ENCODE results near the gene RAPGEF3. TPM values are rescaled to one million over a fixed set of nuclear protein-coding genes. Genes with fewer than 3 reads are reported as not detected.

RAPGEF3 gene
- polyA plus RNA-seq, 4 donors = 2.5 to 19.8 (median 4.3) TPM

- Histone ChIP-seq H3K9me3 (ENCODE audit: control insufficient read depth in 2 of 2, insufficient read depth in 1 of 2, low read depth in 1 of 2, low read length in 1 of 2) (no peaks in the 10 kb centered on the region), H3K36me3 (ENCODE audit: control insufficient read depth in 3 of 3, insufficient read depth in 2 of 3, low read depth in 1 of 3, low read length in 3 of 3) (peaks cover 0 to 76% (median 5%) of the 10 kb centered on the region in 3 donors), H3K4me3 (ENCODE audit: low read depth in 1 of 3, low read length in 3 of 3) (no peak overlapping the region), H3K27me3 (ENCODE audit: control insufficient read depth in 3 of 3, insufficient read depth in 3 of 3, low read length in 3 of 3) (no peaks in the 10 kb centered on the region), H3K27ac (ENCODE audit: low read depth in 1 of 3, low read length in 2 of 3) (no peak overlapping the region), H3K4me1 (ENCODE audit: control insufficient read depth in 3 of 3, insufficient read depth in 2 of 3, low read depth in 1 of 3, low read length in 2 of 3) (peaks cover 0 to 8% (median 0%) of the 10 kb centered on the region in 3 donors)
- no peak for DNase-seq
- WGBS, 3 donors = 59 to 81% (median 69%) methylated on average over 9 of the region's 9 CpGs
- no peak for FAIRE-seq
Observed at GRCh38 chr12:47801904-47802246, 43.2 kb upstream of the RAPGEF3 start.

GRCh38 chr12:47801170-47801903 lies 42.7 kb upstream of the RAPGEF3 start:
- Histone ChIP-seq H3K36me3 (ENCODE audit: control insufficient read depth in 3 of 3, insufficient read depth in 2 of 3, low read depth in 1 of 3, low read length in 3 of 3) (peaks cover 0 to 80% (median 6%) of the 10 kb centered on the region in 3 donors), H3K27ac (ENCODE audit: low read depth in 1 of 3, low read length in 2 of 3) (no peak overlapping the region), H3K4me3 (ENCODE audit: low read depth in 1 of 3, low read length in 3 of 3) (no peak overlapping the region), H3K27me3 (ENCODE audit: control insufficient read depth in 3 of 3, insufficient read depth in 3 of 3, low read length in 3 of 3) (no peaks in the 10 kb centered on the region), H3K4me1 (ENCODE audit: control insufficient read depth in 3 of 3, insufficient read depth in 2 of 3, low read depth in 1 of 3, low read length in 2 of 3) (peaks cover 0 to 8% (median 0%) of the 10 kb centered on the region in 3 donors), H3K9me3 (ENCODE audit: control insufficient read depth in 2 of 2, insufficient read depth in 1 of 2, low read depth in 1 of 2, low read length in 1 of 2) (no peaks in the 10 kb centered on the region)
- no peak for DNase-seq
- FAIRE-seq = no peak
- 70 to 83% (median 78%) methylated on average over 7 of the region's 7 CpGs for WGBS, 3 donors

- Histone ChIP-seq H3K4me1 (ENCODE audit: control insufficient read depth in 3 of 3, insufficient read depth in 2 of 3, low read depth in 1 of 3, low read length in 2 of 3) (peaks cover 0 to 5% (median 0%) of the 10 kb centered on the region in 3 donors), H3K27ac (ENCODE audit: low read depth in 1 of 3, low read length in 2 of 3) (no peak overlapping the region), H3K27me3 (ENCODE audit: control insufficient read depth in 3 of 3, insufficient read depth in 3 of 3, low read length in 3 of 3) (no peaks in the 10 kb centered on the region), H3K36me3 (ENCODE audit: control insufficient read depth in 3 of 3, insufficient read depth in 2 of 3, low read depth in 1 of 3, low read length in 3 of 3) (peaks cover 0 to 82% (median 6%) of the 10 kb centered on the region in 3 donors), H3K9me3 (ENCODE audit: control insufficient read depth in 2 of 2, insufficient read depth in 1 of 2, low read depth in 1 of 2, low read length in 1 of 2) (no peaks in the 10 kb centered on the region), H3K4me3 (ENCODE audit: low read depth in 1 of 3, low read length in 3 of 3) (no peak overlapping the region)
- WGBS, 3 donors = 90 to 94% (median 93%) methylated on average over 7 of the region's 7 CpGs
- no peak for DNase-seq
- no peak for FAIRE-seq
Observed at GRCh38 chr12:47800582-47800981, 41.9 kb upstream of the RAPGEF3 start.

- H3K27me3 ChIP-seq (ENCODE audit: control insufficient read depth in 3 of 3, insufficient read depth in 3 of 3, low read length in 3 of 3) = no peaks in the 10 kb centered on the region
- H3K36me3 ChIP-seq (ENCODE audit: control insufficient read depth in 3 of 3, insufficient read depth in 2 of 3, low read depth in 1 of 3, low read length in 3 of 3) = peaks cover 4 to 83% (median 6%) of the 10 kb centered on the region in 3 donors
- no peak overlapping the region for H3K4me3 ChIP-seq (ENCODE audit: low read depth in 1 of 3, low read length in 3 of 3)
- WGBS, 3 donors = 70 to 97% (median 89%) methylated on average over 7 of the region's 7 CpGs
- peaks cover 0 to 4% (median 0%) of the 10 kb centered on the region in 3 donors for H3K4me1 ChIP-seq (ENCODE audit: control insufficient read depth in 3 of 3, insufficient read depth in 2 of 3, low read depth in 1 of 3, low read length in 2 of 3)
- H3K27ac ChIP-seq (ENCODE audit: low read depth in 1 of 3, low read length in 2 of 3) = no peak overlapping the region
- H3K9me3 ChIP-seq (ENCODE audit: control insufficient read depth in 2 of 2, insufficient read depth in 1 of 2, low read depth in 1 of 2, low read length in 1 of 2) = no peaks in the 10 kb centered on the region
- no peak for FAIRE-seq
- DNase-seq = no peak
Observed at GRCh38 chr12:47799357-47799955, 40.8 kb upstream of the RAPGEF3 start.

GRCh38 chr12:47798382-47798948 lies 39.8 kb upstream of the RAPGEF3 start:
- Histone ChIP-seq H3K4me3 (ENCODE audit: low read depth in 1 of 3, low read length in 3 of 3) (no peak overlapping the region), H3K27me3 (ENCODE audit: control insufficient read depth in 3 of 3, insufficient read depth in 3 of 3, low read length in 3 of 3) (no peaks in the 10 kb centered on the region), H3K9me3 (ENCODE audit: control insufficient read depth in 2 of 2, insufficient read depth in 1 of 2, low read depth in 1 of 2, low read length in 1 of 2) (no peaks in the 10 kb centered on the region), H3K36me3 (ENCODE audit: control insufficient read depth in 3 of 3, insufficient read depth in 2 of 3, low read depth in 1 of 3, low read length in 3 of 3) (peaks cover 4 to 83% (median 6%) of the 10 kb centered on the region in 3 donors), H3K4me1 (ENCODE audit: control insufficient read depth in 3 of 3, insufficient read depth in 2 of 3, low read depth in 1 of 3, low read length in 2 of 3) (peaks cover 0 to 4% (median 0%) of the 10 kb centered on the region in 3 donors), H3K27ac (ENCODE audit: low read depth in 1 of 3, low read length in 2 of 3) (no peak overlapping the region)
- 90 to 93% (median 92%) methylated on average over 17 of the region's 17 CpGs for whole genome bisulfite sequencing, 3 donors
- FAIRE-seq (no peak), DNase-seq (no peak)

- 78 to 84% (median 82%) methylated on average over 10 of the region's 10 CpGs for WGBS, 3 donors
Observed at GRCh38 chr12:47797441-47797840, 38.8 kb upstream of the RAPGEF3 start.

GRCh38 chr12:47795814-47796411 lies 37.2 kb upstream of the RAPGEF3 start:
- Histone ChIP-seq H3K27me3 (ENCODE audit: control insufficient read depth in 3 of 3, insufficient read depth in 3 of 3, low read length in 3 of 3) (no peaks in the 10 kb centered on the region), H3K36me3 (ENCODE audit: control insufficient read depth in 3 of 3, insufficient read depth in 2 of 3, low read depth in 1 of 3, low read length in 3 of 3) (peaks cover 4 to 80% (median 8%) of the 10 kb centered on the region in 3 donors), H3K27ac (ENCODE audit: low read depth in 1 of 3, low read length in 2 of 3) (no peak overlapping the region), H3K4me1 (ENCODE audit: control insufficient read depth in 3 of 3, insufficient read depth in 2 of 3, low read depth in 1 of 3, low read length in 2 of 3) (no peaks in the 10 kb centered on the region), H3K4me3 (ENCODE audit: low read depth in 1 of 3, low read length in 3 of 3) (no peak overlapping the region), H3K9me3 (ENCODE audit: control insufficient read depth in 2 of 2, insufficient read depth in 1 of 2, low read depth in 1 of 2, low read length in 1 of 2) (no peaks in the 10 kb centered on the region)
- 89 to 95% (median 95%) methylated on average over 19 to 22 of the region's 22 CpGs for WGBS, 3 donors
- FAIRE-seq = no peak
- DNase-seq = no peak

More at GRCh38 chr12:47797441-47797840, 38.8 kb upstream of the RAPGEF3 start:
- peaks cover 4 to 78% (median 6%) of the 10 kb centered on the region in 3 donors for H3K36me3 ChIP-seq (ENCODE audit: control insufficient read depth in 3 of 3, insufficient read depth in 2 of 3, low read depth in 1 of 3, low read length in 3 of 3)
- DNase-seq = peak in 1 of 2 donors; percentile 54
- peaks cover 0 to 4% (median 0%) of the 10 kb centered on the region in 3 donors for H3K4me1 ChIP-seq (ENCODE audit: control insufficient read depth in 3 of 3, insufficient read depth in 2 of 3, low read depth in 1 of 3, low read length in 2 of 3)
- H3K27me3 ChIP-seq (ENCODE audit: control insufficient read depth in 3 of 3, insufficient read depth in 3 of 3, low read length in 3 of 3) = no peaks in the 10 kb centered on the region
- H3K9me3 ChIP-seq (ENCODE audit: control insufficient read depth in 2 of 2, insufficient read depth in 1 of 2, low read depth in 1 of 2, low read length in 1 of 2) = no peaks in the 10 kb centered on the region
- H3K4me3 ChIP-seq (ENCODE audit: low read depth in 1 of 3, low read length in 3 of 3) = no peak overlapping the region
- FAIRE-seq = no peak
- H3K27ac ChIP-seq (ENCODE audit: low read depth in 1 of 3, low read length in 2 of 3) = no peak overlapping the region

- Histone ChIP-seq H3K9me3 (ENCODE audit: control insufficient read depth in 2 of 2, insufficient read depth in 1 of 2, low read depth in 1 of 2, low read length in 1 of 2) (no peaks in the 10 kb centered on the region), H3K36me3 (ENCODE audit: control insufficient read depth in 3 of 3, insufficient read depth in 2 of 3, low read depth in 1 of 3, low read length in 3 of 3) (peaks cover 4 to 85% (median 8%) of the 10 kb centered on the region in 3 donors), H3K4me3 (ENCODE audit: low read depth in 1 of 3, low read length in 3 of 3) (no peak overlapping the region), H3K4me1 (ENCODE audit: control insufficient read depth in 3 of 3, insufficient read depth in 2 of 3, low read depth in 1 of 3, low read length in 2 of 3) (no peaks in the 10 kb centered on the region), H3K27me3 (ENCODE audit: control insufficient read depth in 3 of 3, insufficient read depth in 3 of 3, low read length in 3 of 3) (no peaks in the 10 kb centered on the region), H3K27ac (ENCODE audit: low read depth in 1 of 3, low read length in 2 of 3) (no peak overlapping the region)
- DNase-seq (no peak), FAIRE-seq (no peak)
- WGBS, 3 donors = 94 to 97% (median 96%) methylated on average over 20 to 21 of the region's 21 CpGs
Observed at GRCh38 chr12:47795121-47795813, 36.6 kb upstream of the RAPGEF3 start.

Data from small intestine (tissue), 7 donors.